Activated naive CD8-positive, alpha-beta T cell treated with anti-CD3 and anti-CD28 coated beads for 36 hours (primary cell): ENCODE measurements around the gene RPL7L1. TPM values are rescaled to one million over a fixed set of nuclear protein-coding genes. Genes with fewer than 3 reads are reported as not detected.

Experiments
- DNase-seq: peaks from one replicate; pipeline ENCODE4 v3.0.0; 2021
- H3K27ac Mint-ChIP-seq: one replicate; pipeline ENCODE4 v1.8.0; 2022; ENCODE audit warnings: mild to moderate bottlenecking, moderate library complexity, mixed read lengths
- H3K27me3 Mint-ChIP-seq: one replicate; pipeline ENCODE4 v1.8.0; 2022; ENCODE audit warnings: mild to moderate bottlenecking, mixed read lengths
- H3K36me3 Mint-ChIP-seq: one replicate; pipeline ENCODE4 v1.8.0; 2021; ENCODE audit warnings: mild to moderate bottlenecking, mixed read lengths
- H3K4me1 Mint-ChIP-seq: one replicate; pipeline ENCODE4 v1.8.0; 2021; ENCODE audit warnings: mixed read lengths
- H3K4me3 Mint-ChIP-seq: one replicate; pipeline ENCODE4 v1.8.0; 2022; ENCODE audit warnings: mild to moderate bottlenecking, moderate library complexity, mixed read lengths
- H3K9me3 Mint-ChIP-seq: one replicate; pipeline ENCODE4 v1.8.0; 2022; ENCODE audit warnings: mixed read lengths
- total RNA-seq, 2 experiments: library from RNA; stranded (reverse); gene quantifications; one replicate each; pipeline ENCODE4 v1.2.3, GENCODE V29; 2021

The RPL7L1 gene
- total RNA-seq: 100 to 1,000 TPM; 193 to 200 TPM

- peaks cover 19% of the 10 kb centered on the region for H3K4me1 Mint-ChIP-seq
- H3K27ac Mint-ChIP-seq: peak within 1 kb of the TSS; percentile 100
Measured at GRCh38 chr6:42879372-42880239, at the start of gene RPL7L1. RPL7L1 (plus strand) TSS chr6:42879616; CDS start chr6:42879911, 295 bp downstream.

GRCh38 chr6:42831237-42831636, 48.2 kb upstream of the RPL7L1 start:
- DNase-seq: no peak
- no peak overlapping the region for H3K4me3 Mint-ChIP-seq
- no peak overlapping the region for H3K27ac Mint-ChIP-seq
- peaks cover 22% of the 10 kb centered on the region for H3K36me3 Mint-ChIP-seq
- H3K4me1 Mint-ChIP-seq: peaks cover 3% of the 10 kb centered on the region
- H3K9me3 Mint-ChIP-seq: no peaks in the 10 kb centered on the region
- no peaks in the 10 kb centered on the region for H3K27me3 Mint-ChIP-seq

More at GRCh38 chr6:42879372-42880239, at the start of gene RPL7L1:
- Mint-ChIP-seq H3K27me3 (no peaks in the 10 kb centered on the region), H3K9me3 (no peaks in the 10 kb centered on the region), H3K36me3 (peaks cover 28% of the 10 kb centered on the region), H3K4me3 (peak within 1 kb of the TSS; percentile 100)
- peak; percentile 82 for DNase-seq

- Mint-ChIP-seq H3K9me3 (no peaks in the 10 kb centered on the region), H3K4me1 (peaks cover 3% of the 10 kb centered on the region), H3K36me3 (peaks cover 13% of the 10 kb centered on the region), H3K27me3 (no peaks in the 10 kb centered on the region), H3K27ac (no peak overlapping the region), H3K4me3 (no peak overlapping the region)
- no peak for DNase-seq
Measured at GRCh38 chr6:42834056-42834455, 45.4 kb upstream of the RPL7L1 start.

- H3K27ac Mint-ChIP-seq: no peak overlapping the region
- peaks cover 8% of the 10 kb centered on the region for H3K36me3 Mint-ChIP-seq
- H3K9me3 Mint-ChIP-seq: no peaks in the 10 kb centered on the region
- peaks cover 11% of the 10 kb centered on the region for H3K4me1 Mint-ChIP-seq
- DNase-seq: no peak
- H3K4me3 Mint-ChIP-seq: no peak overlapping the region
- no peaks in the 10 kb centered on the region for H3K27me3 Mint-ChIP-seq
Measured at GRCh38 chr6:42841844-42842584, 37.4 kb upstream of the RPL7L1 start.

GRCh38 chr6:42845327-42845694, 34.1 kb upstream of the RPL7L1 start:
- no peak overlapping the region for H3K27ac Mint-ChIP-seq
- H3K9me3 Mint-ChIP-seq: no peaks in the 10 kb centered on the region
- no peak overlapping the region for H3K4me3 Mint-ChIP-seq
- no peaks in the 10 kb centered on the region for H3K27me3 Mint-ChIP-seq
- peaks cover 8% of the 10 kb centered on the region for H3K36me3 Mint-ChIP-seq
- H3K4me1 Mint-ChIP-seq: peaks cover 11% of the 10 kb centered on the region
- DNase-seq: no peak

GRCh38 chr6:42846505-42846904, 32.9 kb upstream of the RPL7L1 start:
- Mint-ChIP-seq H3K4me1 (peaks cover 9% of the 10 kb centered on the region), H3K4me3 (no peak overlapping the region), H3K27me3 (no peaks in the 10 kb centered on the region), H3K36me3 (peaks cover 6% of the 10 kb centered on the region), H3K9me3 (no peaks in the 10 kb centered on the region), H3K27ac (no peak overlapping the region)
- DNase-seq: no peak

- no peak overlapping the region for H3K4me3 Mint-ChIP-seq
- peaks cover 3% of the 10 kb centered on the region for H3K4me1 Mint-ChIP-seq
Measured at GRCh38 chr6:42848700-42849099, 30.7 kb upstream of the RPL7L1 start.

GRCh38 chr6:42851599-42851998, 27.8 kb upstream of the RPL7L1 start:
- H3K9me3 Mint-ChIP-seq: no peaks in the 10 kb centered on the region
- no peaks in the 10 kb centered on the region for H3K27me3 Mint-ChIP-seq
- DNase-seq: no peak
- H3K27ac Mint-ChIP-seq: no peak overlapping the region
- H3K4me3 Mint-ChIP-seq: no peak overlapping the region
- peaks cover 2% of the 10 kb centered on the region for H3K4me1 Mint-ChIP-seq
- H3K36me3 Mint-ChIP-seq: peaks cover 5% of the 10 kb centered on the region

More at GRCh38 chr6:42848700-42849099, 30.7 kb upstream of the RPL7L1 start:
- DNase-seq: no peak
- Mint-ChIP-seq H3K27me3 (no peaks in the 10 kb centered on the region), H3K27ac (no peak overlapping the region), H3K9me3 (no peaks in the 10 kb centered on the region), H3K36me3 (peaks cover 10% of the 10 kb centered on the region)

- Mint-ChIP-seq H3K27me3 (no peaks in the 10 kb centered on the region), H3K4me1 (peaks cover 5% of the 10 kb centered on the region), H3K9me3 (no peaks in the 10 kb centered on the region), H3K36me3 (peaks cover 10% of the 10 kb centered on the region), H3K4me3 (no peak overlapping the region), H3K27ac (no peak overlapping the region)
- DNase-seq: no peak
Measured at GRCh38 chr6:42860036-42860435, 19.4 kb upstream of the RPL7L1 start.

GRCh38 chr6:42860481-42860880, 18.9 kb upstream of the RPL7L1 start:
- Mint-ChIP-seq H3K27me3 (no peaks in the 10 kb centered on the region), H3K4me1 (peaks cover 5% of the 10 kb centered on the region), H3K9me3 (no peaks in the 10 kb centered on the region), H3K36me3 (peaks cover 10% of the 10 kb centered on the region), H3K27ac (no peak overlapping the region), H3K4me3 (no peak overlapping the region)
- DNase-seq: no peak

- H3K9me3 Mint-ChIP-seq: no peaks in the 10 kb centered on the region
- peak overlapping the region; percentile 62 for H3K27ac Mint-ChIP-seq
- H3K4me3 Mint-ChIP-seq: no peak overlapping the region
- peaks cover 3% of the 10 kb centered on the region for H3K36me3 Mint-ChIP-seq
- no peak for DNase-seq
- H3K27me3 Mint-ChIP-seq: no peaks in the 10 kb centered on the region
- peaks cover 7% of the 10 kb centered on the region for H3K4me1 Mint-ChIP-seq
Measured at GRCh38 chr6:42864602-42865001, 14.8 kb upstream of the RPL7L1 start.

GRCh38 chr6:42870145-42870936, 9.1 kb upstream of the RPL7L1 start:
- Mint-ChIP-seq H3K27ac (peak overlapping the region; percentile 10), H3K4me1 (peaks cover 2% of the 10 kb centered on the region), H3K9me3 (no peaks in the 10 kb centered on the region), H3K4me3 (no peak overlapping the region), H3K36me3 (peaks cover 1% of the 10 kb centered on the region), H3K27me3 (no peaks in the 10 kb centered on the region)
- no peak for DNase-seq

GRCh38 chr6:42871711-42872110, 7.7 kb upstream of the RPL7L1 start:
- no peak overlapping the region for H3K4me3 Mint-ChIP-seq
- H3K27ac Mint-ChIP-seq: no peak overlapping the region
- H3K27me3 Mint-ChIP-seq: no peaks in the 10 kb centered on the region
- H3K9me3 Mint-ChIP-seq: no peaks in the 10 kb centered on the region
- no peaks in the 10 kb centered on the region for H3K4me1 Mint-ChIP-seq
- H3K36me3 Mint-ChIP-seq: peaks cover under 1% of the 10 kb centered on the region
- no peak for DNase-seq

- Mint-ChIP-seq H3K4me1 (no peaks in the 10 kb centered on the region), H3K27ac (no peak overlapping the region), H3K9me3 (no peaks in the 10 kb centered on the region), H3K36me3 (no peaks in the 10 kb centered on the region), H3K4me3 (no peak overlapping the region), H3K27me3 (no peaks in the 10 kb centered on the region)
- no peak for DNase-seq
Measured at GRCh38 chr6:42873313-42873712, 6.1 kb upstream of the RPL7L1 start.

GRCh38 chr6:42877695-42878094, 1.7 kb upstream of the RPL7L1 start:
- Mint-ChIP-seq H3K4me3 (peak overlapping the region; percentile 45), H3K27me3 (no peaks in the 10 kb centered on the region), H3K9me3 (no peaks in the 10 kb centered on the region), H3K36me3 (peaks cover 16% of the 10 kb centered on the region), H3K27ac (no peak overlapping the region), H3K4me1 (peaks cover 9% of the 10 kb centered on the region)
- no peak for DNase-seq
